Activated T-cell treated with anti-CD3 and anti-CD28 coated beads, Interleukin-2, amount 50 U/mL, for 72 hours (primary cell): ENCODE data around the gene KATNAL2. TPM values are rescaled to one million over a fixed set of nuclear protein-coding genes. Genes with fewer than 3 reads are reported as not detected.
A peak's percentile ranks its signal among the peaks of the same experiment; 100 is the strongest.

Source experiments
- ATAC-seq, 2 donors: fragments of 150-1000 bp; cut with Tn5 transposase; replicated peaks in 1 of 2; 2 replicates each; pipeline ENCODE4 v1.10.0; 2021; ENCODE audit warnings: moderate library complexity in 2 of 2, mild to moderate bottlenecking in 1 of 2
- DNase-seq, 2 donors: peaks; one replicate each; pipeline ENCODE4 v3.0.0; 2021 to 2022; ENCODE audit warnings: mixed read lengths in 1 of 2
- H3K27ac Mint-ChIP-seq: one replicate; pipeline ENCODE4 v1.8.0; 2022; ENCODE audit warnings: mild to moderate bottlenecking, moderate library complexity, mixed read lengths
- H3K27me3 Mint-ChIP-seq: one replicate; pipeline ENCODE4 v1.8.0; 2022; ENCODE audit warnings: low read depth, mixed read lengths
- H3K36me3 Mint-ChIP-seq, 2 donors: one replicate each; pipeline ENCODE4 v1.8.0; 2022; ENCODE audit warnings: mixed read lengths in 2 of 2, mild to moderate bottlenecking in 1 of 2; ENCODE audit not compliant: insufficient read depth in 2 of 2
- H3K4me1 Mint-ChIP-seq: one replicate; pipeline ENCODE4 v1.8.0; 2022; ENCODE audit warnings: low read depth, mixed read lengths
- H3K4me3 Mint-ChIP-seq, 2 donors: one replicate each; pipeline ENCODE4 v1.8.0; 2022; ENCODE audit warnings: mild to moderate bottlenecking in 2 of 2, mixed read lengths in 2 of 2, moderate library complexity in 2 of 2
- H3K9me3 Mint-ChIP-seq, 2 donors: one replicate each; pipeline ENCODE4 v1.8.0; 2022; ENCODE audit warnings: mixed read lengths in 2 of 2
- total RNA-seq, 2 donors: library from RNA; stranded (reverse); gene quantifications; one replicate each; pipeline ENCODE4 v1.2.3, GENCODE V29; 2022

The KATNAL2 gene, protein sequence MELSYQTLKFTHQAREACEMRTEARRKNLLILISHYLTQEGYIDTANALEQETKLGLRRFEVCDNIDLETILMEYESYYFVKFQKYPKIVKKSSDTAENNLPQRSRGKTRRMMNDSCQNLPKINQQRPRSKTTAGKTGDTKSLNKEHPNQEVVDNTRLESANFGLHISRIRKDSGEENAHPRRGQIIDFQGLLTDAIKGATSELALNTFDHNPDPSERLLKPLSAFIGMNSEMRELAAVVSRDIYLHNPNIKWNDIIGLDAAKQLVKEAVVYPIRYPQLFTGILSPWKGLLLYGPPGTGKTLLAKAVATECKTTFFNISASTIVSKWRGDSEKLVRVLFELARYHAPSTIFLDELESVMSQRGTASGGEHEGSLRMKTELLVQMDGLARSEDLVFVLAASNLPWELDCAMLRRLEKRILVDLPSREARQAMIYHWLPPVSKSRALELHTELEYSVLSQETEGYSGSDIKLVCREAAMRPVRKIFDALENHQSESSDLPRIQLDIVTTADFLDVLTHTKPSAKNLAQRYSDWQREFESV
- total RNA-seq = 1 to 10 TPM; 1.2 to 1.7 TPM

DNA sequence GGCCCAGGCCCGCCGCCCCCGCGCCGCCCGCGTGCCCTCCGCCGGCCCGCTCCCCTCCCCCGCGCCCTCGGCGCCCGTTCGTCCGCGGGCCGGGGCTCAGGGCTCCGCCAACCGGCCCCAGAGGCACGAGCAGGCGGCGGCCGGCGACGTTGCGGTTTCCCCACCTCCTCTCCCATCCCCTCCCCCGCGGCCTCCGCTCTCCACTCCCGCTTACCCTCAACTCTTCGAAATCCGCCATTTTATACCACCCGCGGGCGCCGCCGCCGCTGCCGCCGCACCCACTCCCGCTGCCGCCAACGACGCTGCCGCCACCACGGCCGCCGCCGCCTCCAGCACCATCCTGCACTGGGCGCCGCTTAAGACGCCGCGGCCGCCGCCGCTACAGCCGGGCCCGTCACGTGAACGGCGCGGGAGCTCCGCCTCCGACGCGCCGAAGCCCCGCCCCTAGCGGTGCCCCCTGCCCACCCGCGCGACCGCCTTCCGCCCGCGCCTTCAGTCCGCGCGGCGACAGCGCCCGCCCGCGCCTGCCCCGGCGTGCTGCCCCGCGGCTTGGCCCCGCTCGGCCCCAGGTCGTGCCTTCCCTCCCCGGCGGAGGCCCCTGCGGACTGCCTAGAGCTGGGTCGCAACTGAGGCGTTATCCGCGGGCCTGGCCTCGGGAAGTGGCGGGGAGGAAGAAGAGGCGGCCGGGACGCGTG lies at the start of gene KATNAL2, which contains the start of gene PIAS2:
Gene KATNAL2 (plus strand): TSS at position 495 of the 695 bp plus-strand sequence. CDS start 29,271 bp downstream, outside the sequence.
Gene PIAS2 (minus strand): TSS at position 400 of the 695 bp plus-strand sequence. CDS start 162 bp downstream, at position 238.
- Mint-ChIP-seq H3K4me1 (peaks cover 38% of the 10 kb centered on the region), H3K9me3 (no peaks in the 10 kb centered on the region), H3K36me3 (peaks cover 0 to 2% of the 10 kb centered on the region in 2 donors)

DNA sequence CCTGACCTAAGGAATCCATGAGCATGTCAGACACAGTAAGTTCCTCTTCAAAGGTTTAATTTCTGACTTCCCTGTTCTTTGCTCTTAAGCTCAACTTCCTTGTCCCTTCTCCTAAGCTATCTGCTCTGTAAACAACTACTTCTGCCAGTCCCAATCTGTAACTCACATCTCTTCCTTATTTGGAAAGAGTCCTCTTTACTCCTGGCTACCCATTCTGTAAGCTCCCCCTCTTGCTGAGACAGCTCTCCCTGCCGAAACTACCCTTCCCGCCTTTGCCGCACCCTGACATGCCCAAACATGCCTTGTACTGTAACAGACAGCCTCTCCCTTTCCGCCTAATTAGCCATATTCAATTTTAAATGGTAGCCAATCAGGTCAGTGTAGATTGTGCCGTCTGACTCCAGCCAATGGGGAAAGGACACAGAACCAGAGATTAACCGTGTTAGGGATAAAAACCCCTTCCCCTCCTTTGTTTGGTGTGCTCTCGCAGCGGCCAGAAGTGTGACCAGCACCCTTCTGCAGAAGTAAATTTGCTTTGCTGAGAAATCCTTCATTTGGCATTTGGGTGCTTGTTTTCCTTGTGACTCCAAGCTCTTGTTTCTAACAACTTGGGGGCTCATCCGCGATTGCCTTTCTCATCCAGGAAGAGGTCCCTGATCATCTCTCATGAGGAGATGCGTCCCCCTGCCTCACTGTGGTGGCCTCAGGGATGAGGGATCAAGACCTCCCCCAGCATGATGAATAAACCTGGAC lies 49.1 kb upstream of the KATNAL2 start:
- ATAC-seq (no peak), DNase-seq (no peak)
- Mint-ChIP-seq H3K4me1 (no peaks in the 10 kb centered on the region), H3K27ac (no peak overlapping the region), H3K27me3 (no peaks in the 10 kb centered on the region), H3K4me3 (no peak overlapping the region), H3K9me3 (peaks cover 12 to 21% of the 10 kb centered on the region in 2 donors), H3K36me3 (peaks cover 23 to 28% of the 10 kb centered on the region in 2 donors)

More for the DNA sequence above, at the start of gene KATNAL2, which contains the start of gene PIAS2:
- Mint-ChIP-seq H3K27me3 (no peaks in the 10 kb centered on the region), H3K27ac (peak within 1 kb of the TSS; percentile 92), H3K4me3 (peak within 1 kb of the TSS; percentile 89 to 91)
- DNase-seq = peak; percentile 85
- ATAC-seq = peak; percentile 90 to 92

DNA sequence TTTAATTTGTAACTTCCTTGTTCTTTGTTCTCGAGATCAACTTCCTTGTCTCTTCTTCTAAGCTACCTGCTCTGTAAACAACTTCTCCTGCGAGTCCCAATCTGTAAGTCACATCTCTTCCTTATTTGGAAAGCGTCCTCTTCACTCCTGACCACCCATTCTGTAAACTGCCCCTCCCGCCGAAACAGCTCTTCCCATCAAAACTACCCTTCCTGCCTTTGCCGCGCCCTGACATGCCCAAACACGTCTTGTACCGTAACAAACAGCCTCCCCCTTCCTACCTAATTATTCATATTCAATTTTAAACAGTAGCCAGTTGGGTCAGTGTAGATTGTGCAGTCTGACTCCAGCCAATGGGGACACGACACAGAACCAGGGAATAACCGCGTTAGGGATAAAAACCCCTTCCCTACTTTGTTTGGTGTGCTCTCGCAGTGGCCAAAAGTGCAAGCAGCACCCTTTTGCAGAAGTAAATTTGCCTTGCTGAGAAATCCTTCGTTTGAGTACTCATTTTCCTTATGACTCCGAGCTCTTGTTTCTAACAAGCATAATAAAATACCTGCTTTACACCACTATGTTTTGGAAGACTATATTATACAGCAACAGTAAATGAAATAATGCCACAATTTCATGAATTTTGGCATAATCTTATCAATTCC lies 39.9 kb upstream of the KATNAL2 start:
- Mint-ChIP-seq H3K4me1 (peaks cover 11% of the 10 kb centered on the region), H3K27me3 (no peaks in the 10 kb centered on the region), H3K4me3 (no peak overlapping the region), H3K36me3 (peaks cover 22 to 51% of the 10 kb centered on the region in 2 donors), H3K9me3 (peaks cover 7 to 14% of the 10 kb centered on the region in 2 donors), H3K27ac (no peak overlapping the region)
- ATAC-seq (no peak), DNase-seq (no peak)

DNA sequence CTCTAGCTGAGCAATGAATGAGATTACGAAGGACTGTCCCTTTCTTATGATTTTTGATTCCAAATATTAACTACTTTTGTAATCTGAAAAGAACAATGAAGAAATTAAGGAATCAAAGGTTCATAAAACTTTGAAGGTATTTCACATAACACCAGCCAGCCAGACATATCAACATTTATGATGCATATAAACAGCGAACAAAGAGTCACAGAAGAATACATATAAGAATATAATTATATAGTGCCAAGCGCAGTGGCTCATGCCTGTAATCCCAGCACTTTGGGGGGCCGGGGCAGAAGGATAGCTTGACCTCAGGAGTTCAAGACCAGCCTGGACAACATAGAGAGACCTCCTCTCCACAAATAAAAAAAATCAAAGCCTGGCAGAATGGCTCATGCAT lies 34.2 kb upstream of the KATNAL2 start:
- H3K27me3 Mint-ChIP-seq = no peaks in the 10 kb centered on the region
- H3K4me3 Mint-ChIP-seq = no peak overlapping the region
- H3K4me1 Mint-ChIP-seq = no peaks in the 10 kb centered on the region
- H3K9me3 Mint-ChIP-seq = peaks cover 0 to 10% of the 10 kb centered on the region in 2 donors
- H3K27ac Mint-ChIP-seq = no peak overlapping the region
- H3K36me3 Mint-ChIP-seq = peaks cover 8 to 33% of the 10 kb centered on the region in 2 donors
- no peak for ATAC-seq
- DNase-seq = no peak

DNA sequence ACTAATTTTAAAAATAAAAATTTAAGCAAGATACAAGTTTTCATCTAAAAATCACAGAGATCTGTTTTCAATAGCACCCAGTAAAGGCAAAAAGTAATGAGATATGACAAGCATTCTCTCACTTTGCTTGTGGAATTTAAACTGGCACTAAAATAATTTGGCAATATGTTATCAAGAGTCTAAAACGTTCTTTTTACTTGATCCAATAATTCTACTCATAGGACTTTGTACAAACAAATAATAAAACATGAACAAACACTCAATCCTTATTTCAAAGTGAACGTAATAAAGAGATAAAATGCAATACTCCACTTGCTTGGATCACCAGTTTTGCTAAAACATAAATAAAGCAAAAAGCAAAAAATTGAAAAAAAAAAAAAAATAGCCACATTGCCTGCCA lies 30.5 kb upstream of the KATNAL2 start:
- Mint-ChIP-seq H3K4me1 (peaks cover 16% of the 10 kb centered on the region), H3K9me3 (peaks cover 4 to 5% of the 10 kb centered on the region in 2 donors), H3K27ac (no peak overlapping the region), H3K36me3 (peaks cover 20 to 35% of the 10 kb centered on the region in 2 donors), H3K27me3 (no peaks in the 10 kb centered on the region), H3K4me3 (no peak overlapping the region)
- ATAC-seq (no peak), DNase-seq (no peak)

DNA sequence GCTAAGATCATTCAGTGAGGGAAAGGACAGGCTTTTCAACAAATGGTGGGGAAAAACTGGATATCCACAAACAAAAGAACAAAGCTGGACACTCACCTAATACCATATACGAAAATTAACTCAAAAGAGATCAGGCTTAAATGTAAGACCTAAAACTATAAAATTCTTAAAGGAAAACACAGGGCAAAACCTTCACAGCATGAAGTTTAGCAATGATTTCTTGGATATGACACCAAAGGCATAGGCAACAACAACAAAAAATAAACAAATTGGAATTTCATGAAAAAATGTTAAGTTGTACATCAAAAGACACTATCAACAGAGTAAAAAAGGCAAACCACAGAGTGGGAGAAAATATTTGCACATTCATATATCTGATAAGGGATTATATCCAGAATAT lies 28.4 kb upstream of the KATNAL2 start:
- Mint-ChIP-seq H3K27ac (no peak overlapping the region), H3K4me3 (no peak overlapping the region), H3K4me1 (peaks cover 33% of the 10 kb centered on the region), H3K36me3 (peaks cover 20 to 33% of the 10 kb centered on the region in 2 donors), H3K9me3 (peaks cover 4 to 5% of the 10 kb centered on the region in 2 donors), H3K27me3 (no peaks in the 10 kb centered on the region)
- no peak for ATAC-seq
- no peak for DNase-seq

DNA sequence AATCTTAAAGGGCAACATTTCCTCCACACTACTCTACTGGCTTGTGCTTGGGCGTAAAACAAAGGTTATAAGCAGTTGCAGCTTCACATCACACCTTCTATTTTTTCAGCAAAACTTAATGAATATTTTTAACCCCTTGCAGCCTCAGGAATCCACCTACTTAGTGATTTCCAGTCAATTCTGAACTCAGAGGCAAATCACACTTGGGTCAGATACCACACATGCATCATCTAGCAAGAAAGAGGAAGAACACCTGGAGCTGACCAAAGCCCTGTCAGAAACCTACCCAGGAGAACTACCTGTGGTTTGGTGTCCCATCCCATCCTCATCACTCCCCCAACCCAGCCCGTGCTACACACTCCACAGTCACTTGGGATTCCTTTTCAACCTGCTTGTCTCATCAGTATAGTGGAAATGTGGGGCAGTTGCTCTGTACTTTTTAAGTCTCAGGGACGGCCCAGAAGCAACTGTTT lies 25.6 kb upstream of the KATNAL2 start:
- peak; percentile 4 to 7 for DNase-seq
- peaks cover 20 to 40% of the 10 kb centered on the region in 2 donors for H3K36me3 Mint-ChIP-seq
- no peak overlapping the region for H3K27ac Mint-ChIP-seq
- no peaks in the 10 kb centered on the region for H3K27me3 Mint-ChIP-seq
- H3K9me3 Mint-ChIP-seq = peaks cover 4 to 5% of the 10 kb centered on the region in 2 donors
- peak; percentile 76 to 81 for ATAC-seq
- peaks cover 38% of the 10 kb centered on the region for H3K4me1 Mint-ChIP-seq
- peak overlapping the region in 1 of 2 donors; percentile 19 for H3K4me3 Mint-ChIP-seq

DNA sequence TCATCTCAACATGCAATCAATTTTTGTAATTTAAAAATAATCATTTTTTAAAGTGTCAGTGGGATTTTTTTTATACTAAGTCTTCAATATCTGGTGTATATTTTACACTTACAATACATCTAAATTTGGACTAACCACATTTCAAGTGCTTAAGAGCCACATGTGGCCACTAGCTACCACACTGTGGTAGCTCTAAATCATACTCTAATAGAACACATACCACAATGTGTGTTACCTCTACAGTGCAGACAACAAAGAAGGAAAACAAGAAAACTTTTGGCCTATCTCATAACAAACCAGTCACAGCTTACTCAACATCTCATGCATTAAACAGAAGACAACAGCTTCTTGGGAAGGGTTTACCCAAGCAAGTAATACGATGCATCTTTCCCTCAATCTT lies 24.6 kb upstream of the KATNAL2 start:
- Mint-ChIP-seq H3K9me3 (peaks cover 0 to 5% of the 10 kb centered on the region in 2 donors), H3K36me3 (peaks cover 18 to 33% of the 10 kb centered on the region in 2 donors), H3K4me3 (no peak overlapping the region), H3K27ac (peak overlapping the region; percentile 39), H3K27me3 (no peaks in the 10 kb centered on the region), H3K4me1 (peaks cover 38% of the 10 kb centered on the region)
- no peak for ATAC-seq
- no peak for DNase-seq

DNA sequence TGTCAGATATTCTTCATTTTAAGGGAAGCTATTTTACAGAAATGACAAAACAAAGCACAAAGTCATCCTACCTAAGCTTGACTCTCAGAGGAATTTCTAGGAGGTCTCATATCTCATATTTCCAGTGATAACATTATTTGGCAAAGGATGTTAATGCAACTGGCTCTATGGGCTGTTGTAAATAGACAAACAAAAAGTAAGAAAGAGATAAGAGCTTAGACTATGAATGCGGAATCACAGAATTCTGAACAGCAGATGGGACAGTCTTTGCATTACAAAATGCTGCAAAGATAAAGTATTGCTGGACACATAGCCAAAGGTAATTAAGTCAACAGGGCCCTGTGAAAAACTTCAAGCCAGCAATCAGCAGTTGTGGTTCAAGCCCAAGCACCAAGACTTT lies 24.0 kb upstream of the KATNAL2 start:
- Mint-ChIP-seq H3K4me3 (no peak overlapping the region), H3K4me1 (peaks cover 38% of the 10 kb centered on the region), H3K27ac (peak overlapping the region; percentile 39), H3K27me3 (no peaks in the 10 kb centered on the region), H3K36me3 (peaks cover 18 to 28% of the 10 kb centered on the region in 2 donors), H3K9me3 (peaks cover 0 to 5% of the 10 kb centered on the region in 2 donors)
- ATAC-seq (no peak), DNase-seq (no peak)

DNA sequence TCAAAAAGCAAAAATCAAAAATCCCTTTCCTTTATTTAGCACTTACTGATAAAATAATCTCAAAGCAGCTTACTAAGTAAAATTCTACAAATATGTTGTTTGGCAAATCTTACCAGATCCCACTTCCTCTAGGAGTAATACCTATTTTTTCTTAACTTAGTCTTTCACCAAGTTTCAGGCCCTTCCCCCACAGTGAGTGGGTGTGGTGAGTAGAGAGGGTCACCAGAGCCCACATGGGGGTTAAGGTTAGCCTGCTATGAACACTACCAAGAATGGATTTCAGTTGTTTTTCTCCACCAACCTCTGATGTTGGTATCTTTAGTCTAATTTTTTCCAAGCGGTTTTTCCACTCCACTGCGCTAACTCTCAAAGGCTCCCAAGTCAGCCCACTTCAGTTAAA lies 23.3 kb upstream of the KATNAL2 start:
- ATAC-seq (no peak), DNase-seq (peak in 1 of 2 donors; percentile 7)
- Mint-ChIP-seq H3K4me3 (no peak overlapping the region), H3K27me3 (no peaks in the 10 kb centered on the region), H3K27ac (no peak overlapping the region), H3K9me3 (peaks cover 0 to 5% of the 10 kb centered on the region in 2 donors), H3K36me3 (peaks cover 12 to 22% of the 10 kb centered on the region in 2 donors), H3K4me1 (peaks cover 38% of the 10 kb centered on the region)

DNA sequence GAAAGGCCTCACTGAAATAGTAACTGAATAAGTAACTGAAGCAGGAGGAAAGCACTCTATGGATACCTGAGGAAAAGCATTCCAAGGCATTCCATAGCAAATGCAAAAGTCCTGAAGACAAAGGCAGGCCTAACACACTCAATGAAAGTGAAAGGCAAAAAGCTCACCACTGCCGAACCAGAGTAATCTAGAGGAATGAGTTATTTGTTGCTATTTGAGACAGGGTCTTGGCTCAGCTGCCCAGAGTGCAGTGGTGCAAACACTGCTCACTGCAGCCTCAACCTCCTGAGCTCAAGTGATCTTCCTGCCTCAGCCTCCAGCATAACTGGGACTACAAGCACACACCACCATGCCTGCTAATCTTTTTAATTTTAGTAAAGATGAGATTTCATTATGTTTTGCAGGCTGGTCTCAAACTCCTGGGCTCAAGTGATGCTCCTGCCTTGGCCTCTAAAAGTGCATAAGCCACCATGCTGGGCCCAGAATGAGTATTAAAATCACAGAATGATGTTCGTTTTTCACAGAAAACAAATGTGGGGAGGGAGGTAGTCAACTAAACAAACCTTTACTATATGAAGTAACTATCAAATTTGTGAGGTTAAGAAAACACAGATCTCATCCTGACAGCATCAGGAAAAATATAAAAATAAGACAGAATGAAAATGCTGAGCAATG lies 18.0 kb upstream of the KATNAL2 start:
- ATAC-seq (peak in 1 of 2 donors; percentile 80), DNase-seq (no peak)
- no peaks in the 10 kb centered on the region for H3K9me3 Mint-ChIP-seq
- peaks cover 9% of the 10 kb centered on the region for H3K4me1 Mint-ChIP-seq
- H3K27me3 Mint-ChIP-seq = no peaks in the 10 kb centered on the region
- H3K36me3 Mint-ChIP-seq = peaks cover 0 to 13% of the 10 kb centered on the region in 2 donors
- H3K4me3 Mint-ChIP-seq = peak overlapping the region in 1 of 2 donors; percentile 44
- H3K27ac Mint-ChIP-seq = peak overlapping the region; percentile 68
